WTC11 (cell line): ENCODE data around the gene RAB26.

Experiments
- ATF1 ChIP-seq: sonication (generic); formaldehyde crosslinking; IDR thresholded peaks from 2 replicates; pipeline ENCODE4 v1.8.1; 2023; ENCODE audit warnings: mild to moderate bottlenecking, moderate library complexity, missing genetic modification reagents
- E2F1 ChIP-seq: sonication (generic); formaldehyde crosslinking; IDR thresholded peaks from 2 replicates; pipeline ENCODE4 v1.8.0; 2022; ENCODE audit warnings: mild to moderate bottlenecking, missing genetic modification reagents
- E2F5 ChIP-seq: sonication (generic); formaldehyde crosslinking; IDR thresholded peaks from 2 replicates; pipeline ENCODE4 v1.8.1; 2022; ENCODE audit warnings: mild to moderate bottlenecking, moderate library complexity, missing genetic modification reagents
- FOXK1 ChIP-seq: sonication (generic); formaldehyde crosslinking; IDR thresholded peaks from 2 replicates; pipeline ENCODE4 v1.8.0; 2022; ENCODE audit warnings: mild to moderate bottlenecking, moderate library complexity, missing genetic modification reagents
- JUN ChIP-seq: sonication (generic); formaldehyde crosslinking; IDR thresholded peaks from 2 replicates; pipeline ENCODE4 v1.8.0; 2023; ENCODE audit warnings: mild to moderate bottlenecking, missing genetic modification reagents
- MYBL2 ChIP-seq: sonication (generic); formaldehyde crosslinking; IDR thresholded peaks from 2 replicates; pipeline ENCODE4 v1.8.1; 2023; ENCODE audit warnings: mild to moderate bottlenecking, moderate library complexity, missing genetic modification reagents
- NR1H2 ChIP-seq: sonication (generic); formaldehyde crosslinking; IDR thresholded peaks from 2 replicates; pipeline ENCODE4 v1.9.0; 2021; ENCODE audit warnings: mild to moderate bottlenecking, moderate library complexity, missing genetic modification reagents
- NR3C1 ChIP-seq: sonication (generic); formaldehyde crosslinking; conservative IDR thresholded peaks from 2 replicates; pipeline ENCODE4 v1.8.1; 2023; ENCODE audit warnings: low read depth, mild to moderate bottlenecking, missing genetic modification reagents
- TEAD4 ChIP-seq: sonication (generic); formaldehyde crosslinking; IDR thresholded peaks from 2 replicates; pipeline ENCODE4 v1.8.0; 2022; ENCODE audit warnings: mild to moderate bottlenecking, missing genetic modification reagents
- TP53 ChIP-seq: sonication (generic); formaldehyde crosslinking; IDR thresholded peaks from 2 replicates; pipeline ENCODE4 v1.8.1; 2023; ENCODE audit warnings: mild to moderate bottlenecking, missing genetic modification reagents
- TF ChIP-seq, protein P1 (sequence below): fragments of 200-600 bp; IDR thresholded peaks from 2 replicates; pipeline ENCODE4 v1.8.0; 2022; ENCODE audit warnings: antibody characterized with exemption
- TF ChIP-seq, protein P2 (sequence below): sonication (generic); formaldehyde crosslinking; IDR thresholded peaks from 2 replicates; pipeline ENCODE4 v1.8.1; 2023; ENCODE audit warnings: mild to moderate bottlenecking, missing genetic modification reagents, moderate library complexity

- TF ChIP-seq E2F5 (CRISPR knock-in tag) (no peak), TP53 (CRISPR knock-in tag) (no peak), JUN (CRISPR knock-in tag) (no peak), NR1H2 (no peak), FOXK1 (CRISPR knock-in tag) (no peak), TEAD4 (CRISPR knock-in tag) (no peak), NR3C1 (no peak), ATF1 (no peak), MYBL2 (no peak), E2F1 (CRISPR knock-in tag) (no peak)
- TF ChIP-seq, protein P1, sequence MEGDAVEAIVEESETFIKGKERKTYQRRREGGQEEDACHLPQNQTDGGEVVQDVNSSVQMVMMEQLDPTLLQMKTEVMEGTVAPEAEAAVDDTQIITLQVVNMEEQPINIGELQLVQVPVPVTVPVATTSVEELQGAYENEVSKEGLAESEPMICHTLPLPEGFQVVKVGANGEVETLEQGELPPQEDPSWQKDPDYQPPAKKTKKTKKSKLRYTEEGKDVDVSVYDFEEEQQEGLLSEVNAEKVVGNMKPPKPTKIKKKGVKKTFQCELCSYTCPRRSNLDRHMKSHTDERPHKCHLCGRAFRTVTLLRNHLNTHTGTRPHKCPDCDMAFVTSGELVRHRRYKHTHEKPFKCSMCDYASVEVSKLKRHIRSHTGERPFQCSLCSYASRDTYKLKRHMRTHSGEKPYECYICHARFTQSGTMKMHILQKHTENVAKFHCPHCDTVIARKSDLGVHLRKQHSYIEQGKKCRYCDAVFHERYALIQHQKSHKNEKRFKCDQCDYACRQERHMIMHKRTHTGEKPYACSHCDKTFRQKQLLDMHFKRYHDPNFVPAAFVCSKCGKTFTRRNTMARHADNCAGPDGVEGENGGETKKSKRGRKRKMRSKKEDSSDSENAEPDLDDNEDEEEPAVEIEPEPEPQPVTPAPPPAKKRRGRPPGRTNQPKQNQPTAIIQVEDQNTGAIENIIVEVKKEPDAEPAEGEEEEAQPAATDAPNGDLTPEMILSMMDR, result no peak
- TF ChIP-seq, protein P2, sequence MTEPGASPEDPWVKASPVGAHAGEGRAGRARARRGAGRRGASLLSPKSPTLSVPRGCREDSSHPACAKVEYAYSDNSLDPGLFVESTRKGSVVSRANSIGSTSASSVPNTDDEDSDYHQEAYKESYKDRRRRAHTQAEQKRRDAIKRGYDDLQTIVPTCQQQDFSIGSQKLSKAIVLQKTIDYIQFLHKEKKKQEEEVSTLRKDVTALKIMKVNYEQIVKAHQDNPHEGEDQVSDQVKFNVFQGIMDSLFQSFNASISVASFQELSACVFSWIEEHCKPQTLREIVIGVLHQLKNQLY, result no peak
Observed at GRCh38 chr16:2199621-2200139, 51.3 kb downstream of the RAB26 start.
